ENCODE data around the gene C1orf226. TPM values are rescaled to one million over a fixed set of nuclear protein-coding genes. Genes with fewer than 3 reads are reported as not detected.

C1orf226 gene
- polyA plus RNA-seq, 1 donor (not counting 4 experiments of a cell fraction or from before 2014, with no cell fraction given) = 0.12 TPM

GRCh38 chr1:162364498-162364897, 17.0 kb upstream of the C1orf226 start:
- H3K27ac ChIP-seq (ENCODE audit: control insufficient read depth, insufficient read depth, low read length) = no peak overlapping the region
- H3K27me3 ChIP-seq (ENCODE audit: control insufficient read depth, extremely low read depth, insufficient read depth, low read length) = peaks cover 6% of the 10 kb centered on the region
- FAIRE-seq (no peak), DNase-seq (ENCODE audit: low read depth, low spot score) (no peak)
- H3K9me3 ChIP-seq (ENCODE audit: control insufficient read depth, low read depth, low read length) = no peaks in the 10 kb centered on the region
- H3K4me3 ChIP-seq (ENCODE audit: control insufficient read depth in 2 of 3, extremely low read depth in 1 of 3, insufficient read depth in 2 of 3, low read depth in 1 of 3, low read length in 3 of 3) = no peak overlapping the region
- no peaks in the 10 kb centered on the region for H3K79me2 ChIP-seq (ENCODE audit: control insufficient read depth, insufficient read depth, low read length)
- no peak overlapping the region for H3K9ac ChIP-seq (ENCODE audit: control insufficient read depth, extremely low read depth, insufficient read depth, low read length)
- peaks cover 6% of the 10 kb centered on the region for H3K4me1 ChIP-seq (ENCODE audit: control insufficient read depth, extremely low read depth, insufficient read depth, low read length)
- no peak overlapping the region for H2AFZ ChIP-seq (ENCODE audit: control insufficient read depth, low read length)
- H3K9me1 ChIP-seq (ENCODE audit: control insufficient read depth, extremely low read depth, insufficient read depth, low read length) = no peaks in the 10 kb centered on the region
- TF ChIP-seq EZH2 (IDR thresholded peaks at IDR 0.05; ENCODE audit: low read length) (no peak), CTCF (optimal IDR thresholded peaks at IDR 0.05 in 1 of 3, IDR thresholded peaks at IDR 0.05 in 1 of 3, conservative IDR thresholded peaks at IDR 0.05 in 1 of 3; ENCODE audit: extremely low read depth in 1 of 3, insufficient read depth in 2 of 3, low read length in 3 of 3) (no peak)
- no peak overlapping the region for H3K4me2 ChIP-seq (ENCODE audit: control insufficient read depth, extremely low read depth, insufficient read depth, low read depth, low read length)
- H4K20me1 ChIP-seq (ENCODE audit: control insufficient read depth, extremely low read depth, insufficient read depth, low read length) = no peaks in the 10 kb centered on the region
- no peaks in the 10 kb centered on the region for H3K36me3 ChIP-seq (ENCODE audit: control insufficient read depth in 2 of 2, extremely low read depth in 1 of 2, insufficient read depth in 2 of 2, low read length in 2 of 2)
- dilution Hi-C loops (cut with MboI; ENCODE audit: extremely low pct_ligation_motif_present, low sequenced_read_pairs) = no loop called here

- Histone ChIP-seq H3K4me2 (ENCODE audit: control insufficient read depth, extremely low read depth, insufficient read depth, low read depth, low read length) (no peak overlapping the region), H3K9me3 (ENCODE audit: control insufficient read depth, low read depth, low read length) (no peaks in the 10 kb centered on the region), H3K4me1 (ENCODE audit: control insufficient read depth, extremely low read depth, insufficient read depth, low read length) (peaks cover 15% of the 10 kb centered on the region), H3K27me3 (ENCODE audit: control insufficient read depth, extremely low read depth, insufficient read depth, low read length) (peaks cover 6% of the 10 kb centered on the region), H4K20me1 (ENCODE audit: control insufficient read depth, extremely low read depth, insufficient read depth, low read length) (no peaks in the 10 kb centered on the region), H3K36me3 (ENCODE audit: control insufficient read depth in 2 of 2, extremely low read depth in 1 of 2, insufficient read depth in 2 of 2, low read length in 2 of 2) (no peaks in the 10 kb centered on the region), H2AFZ (ENCODE audit: control insufficient read depth, low read length) (no peak overlapping the region), H3K9me1 (ENCODE audit: control insufficient read depth, extremely low read depth, insufficient read depth, low read length) (no peaks in the 10 kb centered on the region), H3K79me2 (ENCODE audit: control insufficient read depth, insufficient read depth, low read length) (no peaks in the 10 kb centered on the region), H3K9ac (ENCODE audit: control insufficient read depth, extremely low read depth, insufficient read depth, low read length) (no peak overlapping the region), H3K27ac (ENCODE audit: control insufficient read depth, insufficient read depth, low read length) (no peak overlapping the region), H3K4me3 (ENCODE audit: control insufficient read depth in 2 of 3, extremely low read depth in 1 of 3, insufficient read depth in 2 of 3, low read depth in 1 of 3, low read length in 3 of 3) (no peak overlapping the region)
- no peak for FAIRE-seq
- dilution Hi-C loops (cut with MboI; ENCODE audit: extremely low pct_ligation_motif_present, low sequenced_read_pairs) = no loop called here
- TF ChIP-seq EZH2 (IDR thresholded peaks at IDR 0.05; ENCODE audit: low read length) (no peak), CTCF (optimal IDR thresholded peaks at IDR 0.05 in 1 of 3, IDR thresholded peaks at IDR 0.05 in 1 of 3, conservative IDR thresholded peaks at IDR 0.05 in 1 of 3; ENCODE audit: extremely low read depth in 1 of 3, insufficient read depth in 2 of 3, low read length in 3 of 3) (no peak)
- no peak for DNase-seq (ENCODE audit: low read depth, low spot score)
Observed at GRCh38 chr1:162365284-162366020, 16.1 kb upstream of the C1orf226 start.
